Astrocyte (in vitro differentiated cells and primary cell): ENCODE measurements around the gene FXYD5.

ENCODE experiments used
- EZH2 ChIP-seq: IDR thresholded peaks from 2 replicates; pipeline ENCODE4 v1.6.1; 2012; ENCODE audit warnings: mild to moderate bottlenecking, low read length, inconsistent platforms; ENCODE audit not compliant: insufficient read depth
- TF ChIP-seq, protein P1 (sequence below): IDR thresholded peaks from 2 replicates; pipeline ENCODE4 v1.5.1; 2011; ENCODE audit warnings: low read depth, mild to moderate bottlenecking, inconsistent platforms, low read length, moderate library complexity; ENCODE audit not compliant: insufficient read depth

- TF ChIP-seq, protein P1, sequence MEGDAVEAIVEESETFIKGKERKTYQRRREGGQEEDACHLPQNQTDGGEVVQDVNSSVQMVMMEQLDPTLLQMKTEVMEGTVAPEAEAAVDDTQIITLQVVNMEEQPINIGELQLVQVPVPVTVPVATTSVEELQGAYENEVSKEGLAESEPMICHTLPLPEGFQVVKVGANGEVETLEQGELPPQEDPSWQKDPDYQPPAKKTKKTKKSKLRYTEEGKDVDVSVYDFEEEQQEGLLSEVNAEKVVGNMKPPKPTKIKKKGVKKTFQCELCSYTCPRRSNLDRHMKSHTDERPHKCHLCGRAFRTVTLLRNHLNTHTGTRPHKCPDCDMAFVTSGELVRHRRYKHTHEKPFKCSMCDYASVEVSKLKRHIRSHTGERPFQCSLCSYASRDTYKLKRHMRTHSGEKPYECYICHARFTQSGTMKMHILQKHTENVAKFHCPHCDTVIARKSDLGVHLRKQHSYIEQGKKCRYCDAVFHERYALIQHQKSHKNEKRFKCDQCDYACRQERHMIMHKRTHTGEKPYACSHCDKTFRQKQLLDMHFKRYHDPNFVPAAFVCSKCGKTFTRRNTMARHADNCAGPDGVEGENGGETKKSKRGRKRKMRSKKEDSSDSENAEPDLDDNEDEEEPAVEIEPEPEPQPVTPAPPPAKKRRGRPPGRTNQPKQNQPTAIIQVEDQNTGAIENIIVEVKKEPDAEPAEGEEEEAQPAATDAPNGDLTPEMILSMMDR = no peak
- no peak for TF ChIP-seq EZH2
Measured at GRCh38 chr19:35213663-35214632, 59.4 kb downstream of the FXYD5 start.
